Measurements from ENCODE around the gene PRKCZ. TPM values are rescaled to one million over a fixed set of nuclear protein-coding genes. Genes with fewer than 3 reads are reported as not detected.

The PRKCZ gene
- total and polyA plus RNA-seq, 4 donors: 4.8 to 9.9 (median 8.4) TPM

DNA sequence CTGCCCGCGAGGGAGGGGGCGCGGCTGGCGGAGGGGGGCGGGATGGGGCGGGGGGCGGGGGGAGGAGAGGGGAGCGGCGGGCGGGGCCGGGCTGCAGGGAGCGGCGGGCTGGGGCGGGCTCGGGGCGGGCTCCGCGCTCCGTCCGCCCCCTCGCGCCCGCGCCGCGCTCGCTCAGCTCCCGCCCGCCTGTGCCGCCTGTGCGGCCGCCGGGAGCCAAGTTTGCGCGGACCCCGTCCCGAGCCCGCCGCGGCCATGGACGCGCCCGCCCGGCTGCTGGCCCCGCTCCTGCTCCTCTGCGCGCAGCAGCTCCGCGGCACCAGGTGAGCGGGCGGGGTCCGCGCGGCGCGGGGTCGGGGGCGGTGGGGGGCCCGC lies 31.1 kb upstream of the PRKCZ start, which contains the start of gene GABRD:
Gene GABRD (plus strand): TSS at position 174 of the 372 bp plus-strand sequence. CDS start 79 bp downstream, at position 253.
- Histone ChIP-seq H3K4me3 (ENCODE audit: low read depth in 1 of 3, low read length in 3 of 3) (peak within 1 kb of the TSS in 1 of 3 donors; percentile 44), H3K36me3 (ENCODE audit: control insufficient read depth in 4 of 4, insufficient read depth in 3 of 4, low read depth in 1 of 4, low read length in 3 of 4) (no peaks in the 10 kb centered on the region)
- TF ChIP-seq RXRA (IDR thresholded peaks at IDR 0.05) (no peak), FOXA2 (IDR thresholded peaks at IDR 0.05) (no peak), TAF1 (conservative IDR thresholded peaks at IDR 0.05) (no peak), GABPA (IDR thresholded peaks at IDR 0.05 in 1 of 2, conservative IDR thresholded peaks at IDR 0.05 in 1 of 2) (no peak), HNF4G (IDR thresholded peaks at IDR 0.05) (no peak), JUND (IDR thresholded peaks at IDR 0.05) (no peak), RAD21 (IDR thresholded peaks at IDR 0.05) (no peak)
- TF ChIP-seq, protein P1, sequence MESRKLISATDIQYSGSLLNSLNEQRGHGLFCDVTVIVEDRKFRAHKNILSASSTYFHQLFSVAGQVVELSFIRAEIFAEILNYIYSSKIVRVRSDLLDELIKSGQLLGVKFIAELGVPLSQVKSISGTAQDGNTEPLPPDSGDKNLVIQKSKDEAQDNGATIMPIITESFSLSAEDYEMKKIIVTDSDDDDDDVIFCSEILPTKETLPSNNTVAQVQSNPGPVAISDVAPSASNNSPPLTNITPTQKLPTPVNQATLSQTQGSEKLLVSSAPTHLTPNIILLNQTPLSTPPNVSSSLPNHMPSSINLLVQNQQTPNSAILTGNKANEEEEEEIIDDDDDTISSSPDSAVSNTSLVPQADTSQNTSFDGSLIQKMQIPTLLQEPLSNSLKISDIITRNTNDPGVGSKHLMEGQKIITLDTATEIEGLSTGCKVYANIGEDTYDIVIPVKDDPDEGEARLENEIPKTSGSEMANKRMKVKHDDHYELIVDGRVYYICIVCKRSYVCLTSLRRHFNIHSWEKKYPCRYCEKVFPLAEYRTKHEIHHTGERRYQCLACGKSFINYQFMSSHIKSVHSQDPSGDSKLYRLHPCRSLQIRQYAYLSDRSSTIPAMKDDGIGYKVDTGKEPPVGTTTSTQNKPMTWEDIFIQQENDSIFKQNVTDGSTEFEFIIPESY (IDR thresholded peaks at IDR 0.05): no peak

DNA sequence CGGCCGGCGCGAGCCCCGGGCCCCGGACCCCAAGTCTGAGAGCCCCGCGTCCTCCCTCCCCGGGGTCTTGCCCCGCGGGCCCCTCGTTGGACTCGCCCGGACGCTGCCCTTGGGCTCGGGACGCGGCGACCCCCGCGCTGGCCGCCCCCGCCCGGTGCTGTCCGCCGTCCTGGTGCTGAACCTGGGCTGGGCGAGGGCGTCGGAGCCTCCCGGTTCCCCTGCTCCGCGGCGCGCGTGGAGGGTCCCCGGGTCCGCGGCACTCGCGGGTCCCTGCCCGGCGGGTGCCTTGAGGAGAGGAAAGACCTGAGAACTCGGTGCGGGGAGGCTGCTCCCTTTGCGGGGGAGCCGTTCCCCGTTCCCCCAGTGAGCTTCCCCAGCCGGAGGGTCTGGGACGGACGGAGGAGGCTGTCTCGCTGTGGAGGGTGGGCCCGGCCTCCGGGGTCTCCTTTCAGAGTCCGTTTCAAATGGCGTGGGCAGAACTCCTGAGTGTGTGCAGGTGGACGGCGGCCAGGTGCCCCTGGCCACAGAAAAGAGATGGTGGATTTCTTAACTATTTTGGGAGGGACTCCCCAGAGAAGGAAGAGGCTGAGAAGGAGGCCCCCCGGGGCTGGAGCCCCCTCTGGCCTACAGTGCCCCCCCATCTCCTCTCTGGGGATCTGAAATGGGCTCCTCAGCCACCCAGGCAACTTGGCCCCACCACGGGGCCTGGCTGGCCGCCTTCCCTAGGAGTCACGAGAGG lies 30.5 kb upstream of the PRKCZ start:
- peak overlapping the region in 1 of 3 donors; percentile 44 for H3K4me3 ChIP-seq (ENCODE audit: low read depth in 1 of 3, low read length in 3 of 3)
- no peak overlapping the region for H3K9ac ChIP-seq (ENCODE audit: low read depth in 1 of 2, low read length in 2 of 2)
- peaks cover 0 to 8% (median 2%) of the 10 kb centered on the region in 4 donors for H3K4me1 ChIP-seq (ENCODE audit: control insufficient read depth in 4 of 4, insufficient read depth in 4 of 4, low read length in 3 of 4)
- no peaks in the 10 kb centered on the region for H3K36me3 ChIP-seq (ENCODE audit: control insufficient read depth in 4 of 4, insufficient read depth in 3 of 4, low read depth in 1 of 4, low read length in 3 of 4)
- peaks cover 4 to 10% (median 7%) of the 10 kb centered on the region in 4 donors for H3K27me3 ChIP-seq (ENCODE audit: control insufficient read depth in 4 of 4, insufficient read depth in 4 of 4, low read length in 3 of 4)
- no peak overlapping the region for H3K27ac ChIP-seq (ENCODE audit: low read depth in 1 of 2, low read length in 2 of 2)
- no peaks in the 10 kb centered on the region for H3K9me3 ChIP-seq (ENCODE audit: control insufficient read depth in 4 of 4, low read length in 3 of 4)
- TF ChIP-seq, protein P2, sequence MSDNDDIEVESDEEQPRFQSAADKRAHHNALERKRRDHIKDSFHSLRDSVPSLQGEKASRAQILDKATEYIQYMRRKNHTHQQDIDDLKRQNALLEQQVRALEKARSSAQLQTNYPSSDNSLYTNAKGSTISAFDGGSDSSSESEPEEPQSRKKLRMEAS (IDR thresholded peaks at IDR 0.05): no peak
- TF ChIP-seq, protein P3, sequence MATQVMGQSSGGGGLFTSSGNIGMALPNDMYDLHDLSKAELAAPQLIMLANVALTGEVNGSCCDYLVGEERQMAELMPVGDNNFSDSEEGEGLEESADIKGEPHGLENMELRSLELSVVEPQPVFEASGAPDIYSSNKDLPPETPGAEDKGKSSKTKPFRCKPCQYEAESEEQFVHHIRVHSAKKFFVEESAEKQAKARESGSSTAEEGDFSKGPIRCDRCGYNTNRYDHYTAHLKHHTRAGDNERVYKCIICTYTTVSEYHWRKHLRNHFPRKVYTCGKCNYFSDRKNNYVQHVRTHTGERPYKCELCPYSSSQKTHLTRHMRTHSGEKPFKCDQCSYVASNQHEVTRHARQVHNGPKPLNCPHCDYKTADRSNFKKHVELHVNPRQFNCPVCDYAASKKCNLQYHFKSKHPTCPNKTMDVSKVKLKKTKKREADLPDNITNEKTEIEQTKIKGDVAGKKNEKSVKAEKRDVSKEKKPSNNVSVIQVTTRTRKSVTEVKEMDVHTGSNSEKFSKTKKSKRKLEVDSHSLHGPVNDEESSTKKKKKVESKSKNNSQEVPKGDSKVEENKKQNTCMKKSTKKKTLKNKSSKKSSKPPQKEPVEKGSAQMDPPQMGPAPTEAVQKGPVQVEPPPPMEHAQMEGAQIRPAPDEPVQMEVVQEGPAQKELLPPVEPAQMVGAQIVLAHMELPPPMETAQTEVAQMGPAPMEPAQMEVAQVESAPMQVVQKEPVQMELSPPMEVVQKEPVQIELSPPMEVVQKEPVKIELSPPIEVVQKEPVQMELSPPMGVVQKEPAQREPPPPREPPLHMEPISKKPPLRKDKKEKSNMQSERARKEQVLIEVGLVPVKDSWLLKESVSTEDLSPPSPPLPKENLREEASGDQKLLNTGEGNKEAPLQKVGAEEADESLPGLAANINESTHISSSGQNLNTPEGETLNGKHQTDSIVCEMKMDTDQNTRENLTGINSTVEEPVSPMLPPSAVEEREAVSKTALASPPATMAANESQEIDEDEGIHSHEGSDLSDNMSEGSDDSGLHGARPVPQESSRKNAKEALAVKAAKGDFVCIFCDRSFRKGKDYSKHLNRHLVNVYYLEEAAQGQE (IDR thresholded peaks at IDR 0.05): peak; percentile 96
- no peak for TF ChIP-seq EGR1 (IDR thresholded peaks at IDR 0.05; ENCODE audit: low read depth in 2 of 2)
- no peak for DNase-seq (ENCODE audit: low spot score)
- WGBS: 15% methylated on average over 61 of the region's 61 CpGs

More for the DNA sequence above, 31.1 kb upstream of the PRKCZ start, which contains the start of gene GABRD:
- peaks cover 0 to 8% (median 2%) of the 10 kb centered on the region in 4 donors for H3K4me1 ChIP-seq (ENCODE audit: control insufficient read depth in 4 of 4, insufficient read depth in 4 of 4, low read length in 3 of 4)
- no peak within 1 kb of the TSS for H3K9ac ChIP-seq (ENCODE audit: low read depth in 1 of 2, low read length in 2 of 2)
- WGBS: 2% methylated on average over 56 of the region's 60 CpGs
- no peak for DNase-seq (ENCODE audit: low spot score)
- no peaks in the 10 kb centered on the region for H3K9me3 ChIP-seq (ENCODE audit: control insufficient read depth in 4 of 4, low read length in 3 of 4)
- H3K27ac ChIP-seq (ENCODE audit: low read depth in 1 of 2, low read length in 2 of 2): no peak within 1 kb of the TSS
- H3K27me3 ChIP-seq (ENCODE audit: control insufficient read depth in 4 of 4, insufficient read depth in 4 of 4, low read length in 3 of 4): peaks cover 4 to 10% (median 7%) of the 10 kb centered on the region in 4 donors

GRCh38 chr1:2020310-2020655 lies 29.9 kb upstream of the PRKCZ start:
- H3K36me3 ChIP-seq (ENCODE audit: control insufficient read depth in 4 of 4, insufficient read depth in 3 of 4, low read depth in 1 of 4, low read length in 3 of 4): no peaks in the 10 kb centered on the region
- no peaks in the 10 kb centered on the region for H3K9me3 ChIP-seq (ENCODE audit: control insufficient read depth in 4 of 4, low read length in 3 of 4)
- WGBS: 82% methylated on average over 11 of the region's 11 CpGs
- DNase-seq (ENCODE audit: low spot score): no peak
- H3K4me3 ChIP-seq (ENCODE audit: low read depth in 1 of 3, low read length in 3 of 3): no peak overlapping the region
- H3K27ac ChIP-seq (ENCODE audit: low read depth in 1 of 2, low read length in 2 of 2): no peak overlapping the region
- H3K9ac ChIP-seq (ENCODE audit: low read depth in 1 of 2, low read length in 2 of 2): no peak overlapping the region
- peaks cover 4 to 10% (median 6%) of the 10 kb centered on the region in 4 donors for H3K27me3 ChIP-seq (ENCODE audit: control insufficient read depth in 4 of 4, insufficient read depth in 4 of 4, low read length in 3 of 4)
- peaks cover 0 to 8% (median 2%) of the 10 kb centered on the region in 4 donors for H3K4me1 ChIP-seq (ENCODE audit: control insufficient read depth in 4 of 4, insufficient read depth in 4 of 4, low read length in 3 of 4)
- no peak for TF ChIP-seq FOXA1 (IDR thresholded peaks at IDR 0.05)
- TF ChIP-seq, protein P1 (IDR thresholded peaks at IDR 0.05): no peak
- no peak for TF ChIP-seq GABPA (IDR thresholded peaks at IDR 0.05 in 1 of 2, conservative IDR thresholded peaks at IDR 0.05 in 1 of 2)
- no peak for TF ChIP-seq HNF4G (IDR thresholded peaks at IDR 0.05)
- TF ChIP-seq JUND (IDR thresholded peaks at IDR 0.05): no peak
- TF ChIP-seq, protein P2 (IDR thresholded peaks at IDR 0.05): no peak
- no peak for TF ChIP-seq RXRA (IDR thresholded peaks at IDR 0.05)
- no peak for TF ChIP-seq RAD21 (IDR thresholded peaks at IDR 0.05)
- no peak for TF ChIP-seq ATF3 (IDR thresholded peaks at IDR 0.05)
- TF ChIP-seq NR2F2 (IDR thresholded peaks at IDR 0.05): no peak
- no peak for TF ChIP-seq EGR1 (IDR thresholded peaks at IDR 0.05; ENCODE audit: low read depth in 2 of 2)
- no peak for TF ChIP-seq TAF1 (conservative IDR thresholded peaks at IDR 0.05)
- no peak for TF ChIP-seq CTCF (IDR thresholded peaks at IDR 0.05; ENCODE audit: low read depth, low read length, missing input control)
- no peak for TF ChIP-seq FOXA2 (IDR thresholded peaks at IDR 0.05)
